ENCODE measurements around the gene DYDC2.
"Not testable (repeated sequence)": the region's sequence is repeated elsewhere in the genome, so short reads cannot be mapped to it uniquely, and the experiment has no call there.

DYDC2 gene

GRCh38 chr10:80414142-80414895 is 57.7 kb downstream of the DYDC2 start:
- DNase-seq (ENCODE audit: low read depth) = no peak

- DNase-seq (ENCODE audit: low read depth) = no peak
These were observed 59.3 kb downstream of the DYDC2 start for GRCh38 chr10:80415734-80416478.

- DNase-seq (ENCODE audit: low read depth) = no peak
These were observed 60.0 kb downstream of the DYDC2 start for GRCh38 chr10:80416479-80417098.

DNA sequence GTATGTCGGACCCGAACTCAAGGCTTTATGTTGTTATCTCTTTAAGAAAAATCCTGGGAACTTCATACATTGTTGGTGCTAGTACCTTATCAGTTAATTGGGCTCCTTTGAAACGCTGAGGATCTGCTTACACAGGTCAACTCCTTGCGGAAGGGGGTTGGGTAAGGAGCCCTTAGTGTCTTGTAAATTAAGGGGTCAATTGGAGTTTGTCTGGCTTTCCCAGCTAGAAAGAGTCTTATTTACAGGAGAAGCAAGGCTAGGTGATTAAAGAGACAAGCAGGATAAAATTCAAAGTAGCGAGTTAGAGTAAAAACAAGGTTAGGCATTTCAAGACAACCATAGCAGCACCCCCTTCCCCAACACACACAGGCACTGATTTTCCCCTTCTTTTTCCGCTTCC is 60.7 kb downstream of the DYDC2 start:
- DNase-seq (ENCODE audit: low read depth) = not testable (repeated sequence)
